GM20431 (cell line): ENCODE results near the gene ZNF581.

Experiments used
- in situ Hi-C: fragments of 300-500 bp; cut with MseI, MboI; formaldehyde crosslinking; loops from one replicate; pipeline ENCODE4 v1.15.0; 2020; ENCODE audit warnings: low sequenced_read_pairs; ENCODE audit not compliant: unreplicated experiment

The ZNF581 gene

DNA sequence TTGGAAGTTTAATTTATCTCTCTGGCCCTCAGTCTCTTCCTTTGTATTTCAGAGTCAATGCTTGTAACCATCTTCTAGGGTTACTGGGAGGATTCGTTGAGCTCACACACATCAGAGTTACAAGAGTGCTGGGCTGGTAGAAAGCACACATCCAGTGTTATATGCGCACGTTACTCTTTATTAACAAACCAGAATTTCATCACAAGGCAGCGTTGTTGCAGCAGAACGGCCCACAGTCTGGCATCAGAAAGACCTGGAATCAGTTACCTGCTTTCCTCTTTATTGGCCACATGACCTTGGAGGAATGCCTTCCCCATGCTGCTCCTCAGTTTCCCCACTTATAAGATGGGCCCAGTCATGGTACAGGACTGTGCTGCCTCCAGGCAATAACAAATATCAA lies 34.1 kb upstream of the ZNF581 start:
- in situ Hi-C loops, result no loop called here

DNA sequence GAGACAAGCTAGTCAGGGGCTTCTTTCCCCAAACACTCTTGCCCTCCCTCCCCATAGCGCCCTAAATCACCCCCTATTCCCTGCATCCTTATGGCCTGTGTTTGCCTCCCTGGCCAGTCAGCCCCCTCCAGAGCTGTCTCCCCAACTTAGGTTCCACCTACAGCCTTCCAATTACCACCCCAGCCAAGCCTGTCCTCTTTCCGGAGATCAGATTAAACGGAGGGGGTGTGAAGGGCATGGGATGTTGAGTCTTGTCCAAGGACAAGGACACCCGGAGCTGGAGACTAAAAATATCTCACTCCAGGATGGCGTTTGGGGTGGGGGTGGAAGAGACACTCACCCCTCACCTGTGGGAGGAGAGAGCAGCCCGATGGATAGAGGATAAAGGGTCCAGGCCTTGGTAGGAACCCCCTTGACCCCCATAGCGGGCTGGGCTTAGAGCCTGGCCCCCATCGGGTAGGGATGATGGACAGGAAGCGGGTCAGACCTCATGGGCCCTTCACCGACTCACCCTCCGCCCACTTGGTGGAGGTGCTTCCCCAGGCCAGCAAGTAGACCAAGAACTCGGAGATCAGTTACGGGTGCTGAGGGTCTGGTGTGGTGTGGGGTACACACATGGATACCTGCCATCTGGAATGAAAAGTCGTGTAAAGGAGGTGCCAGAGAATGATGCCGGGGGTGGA lies 32.0 kb upstream of the ZNF581 start:
- in situ Hi-C loops, result no loop called here

DNA sequence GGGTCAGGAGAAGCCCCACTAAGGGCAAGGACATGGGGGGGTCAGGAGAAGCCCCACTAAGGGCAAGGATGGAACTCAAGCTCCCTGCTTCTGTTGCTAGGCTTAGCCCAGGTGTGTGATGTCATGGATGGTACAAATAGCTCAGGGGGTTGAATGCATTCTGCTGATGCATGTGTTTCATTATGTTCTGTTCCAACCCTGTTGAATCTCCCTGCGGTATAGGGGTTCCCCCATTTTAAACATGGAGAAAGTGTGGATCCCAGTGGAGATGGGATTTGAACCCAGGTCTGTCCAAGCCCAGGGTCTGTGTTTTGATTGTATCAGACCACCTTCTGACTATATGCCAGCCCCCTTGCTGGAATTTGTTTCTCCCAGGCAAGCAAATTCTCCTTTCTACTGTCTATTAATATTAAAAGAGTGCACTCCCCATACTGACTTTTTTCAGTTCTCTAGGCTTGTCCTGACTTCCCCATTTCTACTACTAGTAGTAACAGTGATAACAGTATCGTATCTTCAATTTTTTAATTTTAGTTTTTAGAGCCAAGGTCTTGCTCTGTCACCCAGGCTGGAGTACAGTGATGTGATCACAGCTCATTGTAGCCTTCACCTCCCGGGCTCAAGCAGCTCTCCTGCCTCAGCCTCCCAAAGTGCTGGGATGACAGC lies 31.3 kb upstream of the ZNF581 start:
- in situ Hi-C loops, result no loop called here

DNA sequence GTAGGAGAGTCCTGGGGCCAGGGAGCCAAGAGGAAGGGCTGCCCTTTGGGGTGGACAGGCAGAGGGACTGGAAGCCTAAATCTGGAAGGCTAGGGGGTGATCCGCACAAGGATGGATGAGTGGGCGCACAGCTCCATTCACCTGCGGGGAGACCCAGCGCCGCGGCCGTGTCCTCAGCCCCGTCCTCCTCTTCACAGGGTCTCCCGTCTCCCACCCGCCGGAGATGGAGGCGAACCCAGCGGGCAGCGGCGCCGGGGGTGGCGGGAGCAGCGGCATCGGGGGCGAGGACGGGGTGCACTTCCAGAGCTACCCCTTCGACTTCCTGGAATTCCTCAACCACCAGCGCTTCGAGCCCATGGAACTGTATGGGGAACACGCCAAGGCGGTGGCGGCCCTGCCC lies 30.1 kb upstream of the ZNF581 start:
- in situ Hi-C loops, result no loop called here

DNA sequence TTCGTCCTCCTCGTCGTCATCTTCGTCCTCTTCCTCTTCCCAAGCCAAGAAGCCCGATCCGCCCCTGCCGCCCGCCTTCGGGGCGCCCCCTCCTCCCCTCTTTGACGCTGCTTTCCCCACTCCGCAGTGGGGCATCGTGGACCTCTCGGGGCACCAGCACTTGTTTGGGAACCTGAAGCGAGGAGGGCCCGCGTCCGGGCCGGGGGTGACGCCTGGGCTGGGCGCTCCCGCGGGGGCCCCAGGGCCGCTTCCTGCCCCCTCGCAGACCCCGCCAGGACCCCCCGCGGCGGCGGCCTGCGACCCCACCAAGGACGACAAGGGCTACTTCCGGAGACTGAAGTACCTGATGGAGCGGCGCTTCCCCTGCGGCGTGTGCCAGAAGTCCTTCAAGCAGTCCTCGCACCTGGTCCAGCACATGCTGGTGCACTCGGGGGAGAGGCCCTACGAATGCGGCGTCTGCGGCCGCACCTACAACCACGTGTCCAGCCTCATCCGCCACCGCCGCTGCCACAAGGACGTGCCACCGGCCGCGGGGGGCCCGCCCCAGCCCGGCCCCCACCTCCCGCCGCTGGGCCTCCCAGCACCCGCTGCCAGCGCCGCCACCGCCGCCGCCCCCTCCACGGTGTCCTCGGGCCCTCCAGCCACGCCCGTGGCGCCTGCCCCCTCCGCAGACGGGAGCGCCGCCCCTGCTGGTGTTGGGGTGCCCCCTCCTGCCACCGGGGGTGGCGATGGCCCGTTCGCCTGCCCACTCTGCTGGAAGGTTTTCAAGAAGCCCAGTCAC lies 29.3 kb upstream of the ZNF581 start:
- in situ Hi-C loops, result no loop called here

DNA sequence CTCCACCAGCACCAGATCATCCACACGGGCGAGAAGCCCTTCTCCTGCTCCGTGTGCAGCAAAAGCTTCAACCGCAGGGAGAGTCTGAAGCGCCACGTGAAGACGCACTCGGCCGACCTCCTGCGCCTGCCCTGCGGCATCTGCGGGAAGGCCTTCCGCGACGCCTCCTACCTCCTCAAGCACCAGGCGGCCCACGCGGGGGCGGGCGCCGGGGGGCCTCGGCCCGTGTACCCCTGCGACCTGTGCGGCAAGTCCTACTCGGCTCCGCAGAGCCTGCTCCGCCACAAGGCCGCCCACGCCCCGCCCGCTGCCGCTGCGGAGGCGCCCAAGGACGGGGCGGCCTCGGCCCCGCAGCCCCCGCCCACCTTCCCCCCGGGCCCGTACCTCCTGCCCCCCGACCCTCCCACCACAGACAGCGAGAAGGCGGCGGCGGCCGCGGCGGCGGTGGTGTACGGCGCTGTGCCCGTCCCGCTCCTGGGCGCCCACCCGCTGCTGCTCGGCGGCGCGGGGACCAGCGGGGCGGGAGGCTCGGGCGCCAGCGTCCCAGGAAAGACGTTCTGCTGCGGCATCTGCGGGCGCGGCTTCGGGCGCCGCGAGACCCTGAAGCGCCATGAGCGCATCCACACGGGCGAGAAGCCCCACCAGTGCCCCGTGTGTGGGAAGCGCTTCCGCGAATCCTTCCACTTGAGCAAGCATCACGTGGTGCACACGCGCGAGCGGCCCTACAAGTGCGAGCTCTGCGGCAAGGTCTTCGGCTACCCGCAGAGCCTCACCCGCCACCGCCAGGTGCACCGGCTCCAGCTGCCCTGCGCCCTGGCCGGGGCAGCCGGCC lies 28.5 kb upstream of the ZNF581 start:
- in situ Hi-C loops, result no loop called here

DNA sequence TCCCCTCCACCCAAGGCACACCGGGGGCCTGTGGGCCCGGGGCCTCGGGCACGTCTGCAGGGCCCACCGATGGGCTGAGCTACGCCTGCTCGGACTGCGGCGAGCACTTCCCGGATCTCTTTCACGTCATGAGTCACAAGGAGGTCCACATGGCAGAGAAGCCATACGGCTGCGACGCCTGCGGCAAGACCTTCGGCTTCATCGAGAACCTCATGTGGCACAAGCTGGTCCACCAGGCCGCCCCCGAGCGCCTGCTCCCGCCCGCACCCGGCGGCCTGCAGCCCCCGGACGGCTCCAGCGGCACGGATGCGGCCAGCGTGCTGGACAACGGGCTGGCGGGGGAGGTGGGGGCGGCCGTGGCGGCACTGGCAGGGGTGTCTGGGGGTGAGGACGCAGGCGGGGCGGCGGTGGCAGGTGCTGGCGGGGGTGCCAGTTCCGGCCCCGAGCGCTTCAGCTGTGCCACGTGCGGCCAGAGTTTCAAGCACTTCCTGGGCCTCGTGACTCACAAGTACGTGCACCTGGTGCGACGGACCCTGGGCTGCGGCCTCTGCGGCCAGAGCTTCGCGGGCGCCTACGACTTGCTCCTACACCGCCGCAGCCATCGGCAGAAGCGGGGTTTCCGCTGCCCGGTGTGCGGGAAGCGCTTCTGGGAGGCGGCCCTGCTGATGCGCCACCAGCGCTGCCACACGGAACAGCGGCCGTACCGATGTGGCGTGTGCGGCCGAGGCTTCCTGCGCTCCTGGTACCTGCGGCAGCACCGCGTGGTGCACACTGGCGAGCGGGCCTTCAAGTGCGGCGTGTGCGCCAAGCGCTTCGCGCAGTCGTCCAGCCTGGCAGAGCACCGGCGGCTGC lies 27.7 kb upstream of the ZNF581 start:
- in situ Hi-C loops, result no loop called here

DNA sequence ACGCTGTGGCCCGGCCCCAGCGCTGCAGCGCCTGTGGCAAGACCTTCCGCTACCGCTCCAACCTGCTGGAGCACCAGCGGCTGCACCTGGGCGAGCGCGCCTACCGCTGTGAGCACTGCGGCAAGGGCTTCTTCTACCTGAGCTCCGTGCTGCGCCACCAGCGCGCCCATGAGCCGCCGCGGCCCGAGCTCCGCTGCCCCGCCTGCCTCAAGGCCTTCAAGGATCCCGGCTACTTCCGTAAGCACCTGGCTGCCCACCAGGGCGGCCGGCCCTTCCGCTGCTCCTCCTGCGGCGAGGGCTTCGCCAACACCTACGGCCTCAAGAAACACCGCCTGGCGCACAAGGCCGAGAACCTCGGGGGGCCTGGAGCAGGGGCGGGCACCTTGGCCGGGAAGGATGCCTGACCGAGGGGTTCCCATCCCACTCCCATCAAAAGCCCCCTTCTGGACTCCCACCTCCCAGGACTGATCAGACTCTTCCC lies 27.0 kb upstream of the ZNF581 start:
- in situ Hi-C loops, result no loop called here

DNA sequence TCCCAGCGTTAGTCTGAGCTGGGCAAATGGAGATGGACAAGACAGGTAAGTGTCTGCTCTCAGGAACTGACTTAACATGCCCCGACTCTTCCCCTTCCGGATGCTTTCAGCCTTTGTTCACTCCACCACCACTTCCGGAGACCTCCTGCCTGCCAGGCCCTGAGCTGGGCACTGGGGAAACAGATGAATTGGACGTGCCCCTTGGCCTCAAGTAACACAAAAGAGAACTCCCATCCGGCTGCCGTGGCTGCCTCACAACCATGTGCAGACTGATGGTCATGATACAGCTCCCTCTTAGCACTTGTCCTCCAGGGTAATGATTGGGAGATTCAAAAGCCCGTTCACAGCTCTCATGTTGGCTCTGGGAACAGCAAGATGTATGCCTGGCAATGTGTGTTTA lies 26.0 kb upstream of the ZNF581 start:
- in situ Hi-C loops, result no loop called here

DNA sequence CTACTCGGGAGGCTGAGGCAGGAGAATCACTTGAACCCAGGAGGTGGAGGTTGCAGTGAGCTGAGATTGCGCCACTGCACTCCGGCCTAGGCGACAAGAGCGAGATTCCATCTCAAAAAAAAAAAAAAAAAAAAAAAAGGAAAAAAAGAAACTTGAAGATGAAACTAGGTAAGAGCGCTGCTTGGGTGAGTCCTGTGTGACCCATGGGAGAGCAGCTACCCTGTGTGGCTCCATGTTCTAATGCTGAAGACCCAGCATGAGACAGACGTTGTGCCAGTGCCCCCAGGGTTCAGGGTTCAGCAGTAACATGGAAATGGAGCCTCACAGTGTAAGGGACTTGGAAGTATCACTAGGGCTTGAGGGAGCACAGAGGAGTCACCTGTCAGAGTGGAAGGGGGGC lies 25.0 kb upstream of the ZNF581 start:
- in situ Hi-C loops, result no loop called here

DNA sequence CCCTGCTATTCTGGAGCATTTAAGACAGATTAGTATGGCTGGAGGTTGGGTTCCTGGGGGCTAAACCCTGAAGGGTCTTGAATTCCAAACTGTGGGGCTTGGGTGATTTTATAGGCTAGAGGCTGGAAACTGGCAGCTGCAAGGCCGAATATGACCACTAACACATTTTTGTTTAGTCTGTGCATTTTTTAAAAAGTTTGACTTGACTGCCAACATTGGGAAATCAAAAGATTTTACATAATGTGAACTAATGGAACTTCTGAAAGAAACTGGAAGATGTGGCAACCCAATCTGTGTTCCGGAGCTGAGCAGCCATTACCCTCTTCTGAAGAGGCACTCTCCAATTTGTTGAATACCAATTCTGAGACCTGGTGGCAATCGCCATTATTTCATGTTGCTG lies 24.2 kb upstream of the ZNF581 start:
- in situ Hi-C loops, result no loop called here

DNA sequence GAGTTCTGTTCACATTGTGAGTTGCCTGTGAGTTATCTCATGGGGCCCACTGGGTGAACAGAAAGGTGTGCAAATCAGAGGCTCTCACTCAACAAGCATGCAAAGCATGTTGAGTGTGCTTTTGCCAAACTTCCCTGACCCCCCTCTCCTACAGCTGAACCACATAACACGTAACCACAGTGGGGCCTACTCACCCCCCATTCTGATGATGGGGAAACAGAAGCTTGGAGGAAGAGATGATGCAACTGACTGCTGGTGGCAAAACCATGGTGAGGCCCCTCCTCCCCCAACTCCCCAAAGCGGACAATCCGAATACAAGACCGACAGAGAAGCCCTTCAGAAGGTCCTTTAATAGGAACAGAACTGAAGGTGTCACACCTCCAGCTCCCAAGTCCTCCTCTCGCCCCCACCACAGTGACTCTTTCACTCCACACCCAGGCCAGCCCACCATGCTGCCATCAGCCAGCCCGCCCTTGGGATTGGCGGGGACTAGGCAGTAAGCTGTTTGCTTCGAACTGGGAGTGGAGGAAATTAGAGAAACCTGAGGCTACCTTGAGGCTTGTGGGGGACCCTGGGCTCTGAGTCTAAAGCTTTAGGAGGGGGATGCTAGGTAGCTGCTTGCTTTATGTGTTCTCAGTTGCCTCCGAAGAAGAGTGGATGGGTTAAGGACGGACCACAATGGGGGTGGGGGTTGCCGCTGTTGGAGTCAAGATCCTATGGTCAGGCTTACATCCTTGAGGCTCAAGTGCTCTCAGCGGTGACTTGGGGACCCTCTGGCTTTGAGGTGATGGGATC lies 22.8 kb upstream of the ZNF581 start:
- in situ Hi-C loops, result loop anchor here (10.0 kb wide), 1 partner anchor 106 kb away; no protein-coding TSS in a partner anchor

DNA sequence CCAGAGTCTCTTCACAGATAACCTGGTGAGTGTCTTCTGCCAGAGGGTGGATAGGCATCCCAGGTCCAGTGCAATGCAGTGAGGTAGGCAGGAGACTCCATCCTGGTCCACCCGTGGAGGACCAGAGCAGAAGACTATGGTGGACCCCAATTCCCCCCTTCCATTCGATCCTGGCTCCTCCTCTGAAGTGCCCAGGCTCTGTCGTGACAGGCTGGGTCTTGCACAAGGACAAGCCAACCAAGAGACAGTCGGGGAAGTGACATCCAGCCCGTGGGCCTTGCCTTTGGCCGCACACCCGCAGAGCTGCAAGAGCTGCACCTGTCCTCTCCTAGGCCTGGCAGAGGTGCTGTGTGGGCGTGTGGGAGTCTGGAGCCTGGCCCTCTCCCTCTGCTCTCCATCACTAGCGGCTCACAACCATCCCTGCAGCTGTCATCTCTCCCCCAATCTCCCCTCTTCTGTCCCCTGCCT lies 22.2 kb upstream of the ZNF581 start:
- in situ Hi-C loops, result loop anchor here (10.0 kb wide), 1 partner anchor 106 kb away; no protein-coding TSS in a partner anchor

DNA sequence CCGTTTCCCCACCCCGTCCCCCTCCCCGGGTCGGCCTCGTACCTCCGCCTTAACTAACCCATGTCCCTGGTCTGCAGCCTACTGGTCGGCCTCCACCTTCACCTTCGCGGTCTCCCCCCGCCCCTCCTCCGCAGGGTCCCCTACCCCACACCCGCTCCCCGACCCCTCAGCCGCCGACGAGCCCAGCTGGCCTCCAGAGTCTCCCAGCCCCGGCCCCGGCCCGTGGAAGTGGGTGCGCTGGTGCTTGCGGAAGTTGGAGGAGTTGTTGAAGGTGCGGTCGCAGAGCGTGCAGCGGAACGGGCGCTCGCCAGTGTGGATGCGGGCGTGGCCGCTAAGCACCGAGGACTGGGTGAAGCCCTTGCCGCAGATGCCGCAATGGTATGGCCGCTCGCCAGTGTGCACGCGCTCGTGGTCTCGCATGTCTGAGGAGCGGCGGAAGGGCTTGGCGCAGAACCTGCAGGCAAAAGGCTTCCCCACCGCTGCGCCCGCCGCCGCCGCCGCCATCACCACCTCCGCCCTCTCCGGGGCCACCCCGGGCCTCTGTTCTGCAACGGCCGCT lies 21.7 kb upstream of the ZNF581 start:
- in situ Hi-C loops, result loop anchor here (10.0 kb wide), 1 partner anchor 107 kb away; no protein-coding TSS in a partner anchor

DNA sequence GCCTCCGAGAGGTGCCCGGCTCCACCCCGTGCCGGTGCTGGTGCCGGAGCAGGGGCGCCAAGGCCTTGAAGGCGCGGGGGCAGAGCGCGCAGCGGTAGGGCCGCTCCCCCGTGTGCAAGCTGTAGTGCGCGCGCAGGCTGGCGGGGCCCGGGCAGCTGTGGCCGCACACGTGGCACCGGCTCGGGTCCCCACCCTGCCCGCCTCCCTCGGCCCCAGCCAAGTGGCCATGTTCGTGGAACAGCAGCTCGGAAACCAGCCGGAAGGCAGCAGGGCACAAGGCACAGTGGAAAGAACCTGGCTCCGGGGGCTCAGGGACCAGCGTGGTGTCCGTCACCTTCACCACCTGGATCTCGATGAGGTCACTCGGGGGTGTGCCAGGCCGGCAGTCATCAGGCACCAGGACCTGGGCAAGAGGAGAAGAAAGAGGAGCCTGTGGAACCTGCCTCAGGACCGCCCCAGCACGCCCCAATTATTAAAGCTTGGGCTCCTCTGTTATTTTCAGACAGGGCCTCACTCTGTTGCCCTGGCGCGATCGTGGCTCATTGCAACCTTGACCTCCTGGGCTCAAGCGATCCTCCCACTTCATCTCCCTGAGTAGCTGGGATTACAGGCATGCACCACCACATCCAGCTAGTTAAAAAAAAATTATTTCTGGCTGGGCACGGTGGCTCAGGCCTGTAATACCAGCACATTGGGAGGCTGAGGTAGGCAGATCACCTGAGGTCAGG lies 21.0 kb upstream of the ZNF581 start:
- in situ Hi-C loops, result loop anchor here (10.0 kb wide), 1 partner anchor 108 kb away; no protein-coding TSS in a partner anchor

DNA sequence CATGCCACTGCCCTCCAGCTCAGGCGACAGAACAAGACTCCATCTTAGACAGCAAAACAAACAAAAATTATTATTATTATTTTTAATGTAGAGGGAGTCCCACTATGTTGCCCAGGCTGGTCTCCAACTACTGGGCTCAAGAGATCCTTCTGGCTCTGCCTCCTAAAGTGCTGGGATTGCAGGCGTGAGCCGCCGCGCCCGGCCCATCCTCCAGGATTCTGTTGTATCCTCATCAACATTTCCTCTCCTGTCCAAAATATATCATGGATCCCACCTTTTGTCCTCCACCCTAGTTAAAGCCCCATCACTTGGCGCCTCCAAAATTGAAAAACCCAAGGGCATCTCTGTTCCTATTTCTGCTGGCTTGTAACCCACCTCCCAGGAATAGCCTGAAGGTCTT lies 20.3 kb upstream of the ZNF581 start:
- in situ Hi-C loops, result loop anchor here (10.0 kb wide), 1 partner anchor 108 kb away; no protein-coding TSS in a partner anchor

DNA sequence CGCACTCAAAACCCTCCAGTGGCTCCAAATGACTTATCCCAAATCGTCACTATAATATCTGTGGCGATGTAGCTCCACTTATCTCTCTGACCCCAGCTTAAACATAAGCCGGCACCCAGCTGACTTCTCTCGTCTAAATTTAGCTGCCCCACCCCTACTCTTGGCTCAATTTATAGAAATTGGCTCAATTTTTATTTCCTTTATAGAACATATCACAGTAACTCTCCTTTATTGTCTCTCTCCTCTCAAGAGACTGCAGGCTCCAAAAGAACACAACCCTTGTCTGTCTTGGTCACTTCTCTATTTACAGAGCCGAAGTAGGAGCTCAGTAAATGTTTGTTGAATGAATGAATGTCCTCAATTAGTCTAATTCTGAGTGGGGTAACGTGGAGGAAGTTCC lies 19.9 kb upstream of the ZNF581 start:
- in situ Hi-C loops, result loop anchor here (10.0 kb wide), 1 partner anchor 109 kb away; no protein-coding TSS in a partner anchor
